Right kidney (tissue), 1 donor: ENCODE data around the gene OTOG.

Source experiments
- DNase-seq: peaks from one replicate; pipeline ENCODE4 v3.0.0-alpha.2; 2016

Gene OTOG

GRCh38 chr11:17585911-17586695, 39.0 kb downstream of the OTOG start:
- no peak for DNase-seq

- DNase-seq: no peak
These were observed 41.1 kb downstream of the OTOG start for GRCh38 chr11:17588166-17588565.

- no peak for DNase-seq
These were observed 41.7 kb downstream of the OTOG start for GRCh38 chr11:17588721-17589120.

- DNase-seq: no peak
These were observed 43.4 kb downstream of the OTOG start for GRCh38 chr11:17590463-17590862.

GRCh38 chr11:17591293-17591692, 44.2 kb downstream of the OTOG start:
- no peak for DNase-seq

- no peak for DNase-seq
These were observed 46.6 kb downstream of the OTOG start for GRCh38 chr11:17593466-17594245.

- DNase-seq: no peak
These were observed 47.7 kb downstream of the OTOG start for GRCh38 chr11:17594686-17595192.

- no peak for DNase-seq
These were observed 48.7 kb downstream of the OTOG start for GRCh38 chr11:17595526-17596309.

- DNase-seq: no peak
These were observed 49.2 kb downstream of the OTOG start for GRCh38 chr11:17596310-17596669.

GRCh38 chr11:17596711-17597110, 49.7 kb downstream of the OTOG start:
- no peak for DNase-seq

- DNase-seq: no peak
These were observed 50.7 kb downstream of the OTOG start for GRCh38 chr11:17597770-17598169.

- DNase-seq: peak; percentile 54
These were observed 51.8 kb downstream of the OTOG start for GRCh38 chr11:17598700-17599459.

GRCh38 chr11:17599460-17599925, 52.4 kb downstream of the OTOG start:
- DNase-seq: no peak

GRCh38 chr11:17600316-17601255, 53.5 kb downstream of the OTOG start:
- peak; percentile 22 for DNase-seq

- no peak for DNase-seq
These were observed 54.2 kb downstream of the OTOG start for GRCh38 chr11:17601256-17601671.

- DNase-seq: no peak
These were observed 54.6 kb downstream of the OTOG start for GRCh38 chr11:17601676-17602075.

GRCh38 chr11:17602105-17603001, 55.3 kb downstream of the OTOG start:
- DNase-seq: no peak

- no peak for DNase-seq
These were observed 56.2 kb downstream of the OTOG start for GRCh38 chr11:17603056-17603825.
